ENCODE results near the gene BEND2. TPM values are rescaled to one million over a fixed set of nuclear protein-coding genes. Genes with fewer than 3 reads are reported as not detected.

BEND2 gene
- total RNA-seq, 1 experiment from 2014 or later: not detected

GRCh38 chrX:18158963-18159362 is 61.7 kb downstream of the BEND2 start:
- H3K79me1 ChIP-seq (ENCODE audit: insufficient read depth, low read depth, low read length, poor library complexity, severe bottlenecking): no peaks in the 10 kb centered on the region
- H3K56ac ChIP-seq (ENCODE audit: insufficient read length, low read depth, low read length): no peak overlapping the region
- H3K18ac ChIP-seq (ENCODE audit: insufficient read length, low read depth, low read length): no peak overlapping the region
- no peak overlapping the region for H3K27ac ChIP-seq (ENCODE audit: insufficient read length, low read depth, low read length)
- H3K9me3 Mint-ChIP-seq: peaks cover 71 to 73% of the 10 kb centered on the region in 2 experiments
- WGBS (ENCODE audit: extremely low coverage, insufficient read length, low lambda C conversion rate): no CpG with 5 or more reads among the region's 2 CpGs
- no peak overlapping the region for H2AFZ ChIP-seq (ENCODE audit: low read length)
- H3K4me2 ChIP-seq (ENCODE audit: insufficient read depth, insufficient read length, low read length): no peak overlapping the region
- peaks cover 5 to 13% (median 12%) of the 10 kb centered on the region in 3 experiments; a peak in 6 of 7 replicates for H3K36me3 Mint-ChIP-seq (ENCODE audit: insufficient read depth in 1 of 3, low read depth in 3 of 3)
- H2BK15ac ChIP-seq (ENCODE audit: low read depth, low read length): no peak overlapping the region
- no peak overlapping the region for H3K23ac ChIP-seq (ENCODE audit: insufficient read length, low read depth, low read length)
- H3K27me3 Mint-ChIP-seq (ENCODE audit: low read depth): peaks cover 4% of the 10 kb centered on the region; the same call in 1 of the 2 replicates
- no peak overlapping the region for H2BK120ac ChIP-seq (ENCODE audit: low read depth, low read length, poor library complexity, severe bottlenecking)
- H2BK20ac ChIP-seq (ENCODE audit: low read depth, low read length, poor library complexity, severe bottlenecking): no peak overlapping the region
- no peaks in the 10 kb centered on the region for H3K4me1 ChIP-seq (ENCODE audit: insufficient read depth, low read length)
- H3T11ph ChIP-seq (ENCODE audit: low read length): no peak overlapping the region
- H4K5ac ChIP-seq (ENCODE audit: insufficient read length, low read depth, low read length): no peak overlapping the region
- H3K79me2 ChIP-seq (ENCODE audit: insufficient read depth, low read length): no peaks in the 10 kb centered on the region
- H3K4me1 Mint-ChIP-seq: peaks cover 0 to 5% of the 10 kb centered on the region in 2 experiments; a peak in 3 of 4 replicates
- no peak overlapping the region for H3K4ac ChIP-seq (ENCODE audit: low read depth, low read length)
- no peak overlapping the region for H2BK5ac ChIP-seq (ENCODE audit: insufficient read length, low read length)
- no peaks in the 10 kb centered on the region for H3K27me3 ChIP-seq (ENCODE audit: insufficient read depth, low read length)
- no peak for TF ChIP-seq CTCF (conservative IDR thresholded peaks at IDR 0.05)
- H4K20me1 ChIP-seq (ENCODE audit: control insufficient read depth, insufficient read depth, insufficient read length): no peaks in the 10 kb centered on the region
- no peak overlapping the region for H2BK12ac ChIP-seq (ENCODE audit: insufficient read length, low read depth, low read length)
- no peak overlapping the region for H3K14ac ChIP-seq (ENCODE audit: insufficient read depth, low read length)
- no peak overlapping the region for H3K9ac ChIP-seq (ENCODE audit: extremely low read depth, insufficient read length, low read length)
- H2AK5ac ChIP-seq (ENCODE audit: insufficient read length, low read length): no peak overlapping the region
- no peak for DNase-seq
- H3K27ac Mint-ChIP-seq: no peak overlapping the region
- no peak overlapping the region for H4K91ac ChIP-seq (ENCODE audit: insufficient read length, low read depth, low read length)
- H3K23me2 ChIP-seq (ENCODE audit: insufficient read length, low read depth, low read length, poor library complexity, severe bottlenecking): no peaks in the 10 kb centered on the region
- H4K8ac ChIP-seq (replicated peaks; ENCODE audit: insufficient read length, low read depth, low read length): no peak overlapping the region
- H3K9me3 ChIP-seq (ENCODE audit: control insufficient read depth, low read depth, low read length): peaks cover 29% of the 10 kb centered on the region
- no peak overlapping the region; a peak in 1 of 5 replicates for H3K4me3 Mint-ChIP-seq
